Fibroblast of lung (primary cell): ENCODE results near the gene INSC. TPM values are rescaled to one million over a fixed set of nuclear protein-coding genes. Genes with fewer than 3 reads are reported as not detected.
A peak's percentile ranks its signal among the peaks of the same experiment; 100 is the strongest.

Experiments
- DNase-seq, 2 donors: peaks; one replicate each; pipeline versions ENCODE4 v3.0.0 to v3.0.0-alpha.2; 2010; ENCODE audit warnings: low read depth in 2 of 2
- H2AFZ ChIP-seq: 2 replicates; pipeline ENCODE4 v1.5.1; 2012; ENCODE audit warnings: low read length, control low read depth, inconsistent platforms
- H3K27ac ChIP-seq: 2 replicates; pipeline ENCODE4 v1.5.1; 2011; ENCODE audit warnings: low read length, control low read depth; ENCODE audit not compliant: insufficient read depth
- H3K27me3 ChIP-seq: 2 replicates; pipeline ENCODE4 v1.5.1; 2011; ENCODE audit warnings: mild to moderate bottlenecking, low read length; ENCODE audit not compliant: control insufficient read depth, insufficient read depth
- H3K36me3 ChIP-seq: 2 replicates; pipeline ENCODE4 v1.5.1; 2011; ENCODE audit warnings: low read length; ENCODE audit not compliant: control insufficient read depth, insufficient read depth
- H3K4me1 ChIP-seq: 2 replicates; pipeline ENCODE4 v1.5.1; 2011; ENCODE audit warnings: low read length; ENCODE audit not compliant: control insufficient read depth, insufficient read depth; ENCODE audit errors: extremely low read depth
- H3K4me2 ChIP-seq: 2 replicates; pipeline ENCODE4 v1.5.1; 2011; ENCODE audit warnings: low read length, control low read depth; ENCODE audit not compliant: insufficient read depth; ENCODE audit errors: extremely low read depth
- H3K4me3 ChIP-seq, 4 experiments: fragments of 200-600 bp in 1 of 4; sonication (generic) in 1 of 4; replicated peaks in 1 of 4; 2 replicates each; pipeline ENCODE4 v1.5.1; 2011 to 2016; ENCODE audit warnings: low read length in 4 of 4, low read depth in 3 of 4, mild to moderate bottlenecking in 3 of 4, control low read depth in 2 of 4, inconsistent platforms in 1 of 4, mixed read lengths in 1 of 4; ENCODE audit not compliant: insufficient read depth in 1 of 4; ENCODE audit errors: control extremely low read depth in 1 of 4
- H3K79me2 ChIP-seq: 2 replicates; pipeline ENCODE4 v1.5.1; 2012; ENCODE audit warnings: mild to moderate bottlenecking, low read length, inconsistent platforms; ENCODE audit not compliant: control insufficient read depth, insufficient read depth
- H3K9ac ChIP-seq: 2 replicates; pipeline ENCODE4 v1.5.1; 2011; ENCODE audit warnings: mild to moderate bottlenecking, low read length, control low read depth; ENCODE audit not compliant: insufficient read depth
- H3K9me3 ChIP-seq: 2 replicates; pipeline ENCODE4 v1.5.1; 2012; ENCODE audit warnings: low read depth, low read length; ENCODE audit not compliant: control insufficient read depth, insufficient read depth
- H4K20me1 ChIP-seq: 2 replicates; pipeline ENCODE4 v1.5.1; 2011; ENCODE audit warnings: low read length; ENCODE audit not compliant: control insufficient read depth, insufficient read depth; ENCODE audit errors: extremely low read depth
- EZH2 ChIP-seq: IDR thresholded peaks from 2 replicates; pipeline ENCODE4 v1.5.1; 2012; ENCODE audit warnings: low read length, control low read depth, mild to moderate bottlenecking; ENCODE audit errors: missing control alignments
- polyA plus RNA-seq, 2 donors: library from polyadenylated mRNA; depleted of rRNA in 1 of 2; stranded (reverse) in 1 of 2; unstranded in 1 of 2; fragments of >200 nt; gene quantifications; 2 replicates each; pipeline ENCODE4 v1.2.1, GENCODE V29; 2011 to 2012; ENCODE audit warnings: missing spikeins in 1 of 2
- total RNA-seq: library from RNA; depleted of rRNA; stranded (reverse); fragments of >200 nt; gene quantifications from 2 replicates; pipeline ENCODE4 v1.2.1, GENCODE V29; 2014
- TF ChIP-seq, protein P1 (sequence below), 2 donors: IDR thresholded peaks in 1 of 2; conservative IDR thresholded peaks in 1 of 2; 1 replicate in 1 of 2; 2 replicates in 1 of 2; pipeline ENCODE4 v1.5.1; 2011 to 2012; ENCODE audit warnings: low read length in 2 of 2, control low read depth in 1 of 2, inconsistent platforms in 1 of 2, low read depth in 1 of 2, mild to moderate bottlenecking in 1 of 2

The INSC gene
- total and polyA plus RNA-seq, 2 donors (not counting 1 experiment from before 2014, with no cell fraction given), result 0.90 to 8.3 TPM

DNA sequence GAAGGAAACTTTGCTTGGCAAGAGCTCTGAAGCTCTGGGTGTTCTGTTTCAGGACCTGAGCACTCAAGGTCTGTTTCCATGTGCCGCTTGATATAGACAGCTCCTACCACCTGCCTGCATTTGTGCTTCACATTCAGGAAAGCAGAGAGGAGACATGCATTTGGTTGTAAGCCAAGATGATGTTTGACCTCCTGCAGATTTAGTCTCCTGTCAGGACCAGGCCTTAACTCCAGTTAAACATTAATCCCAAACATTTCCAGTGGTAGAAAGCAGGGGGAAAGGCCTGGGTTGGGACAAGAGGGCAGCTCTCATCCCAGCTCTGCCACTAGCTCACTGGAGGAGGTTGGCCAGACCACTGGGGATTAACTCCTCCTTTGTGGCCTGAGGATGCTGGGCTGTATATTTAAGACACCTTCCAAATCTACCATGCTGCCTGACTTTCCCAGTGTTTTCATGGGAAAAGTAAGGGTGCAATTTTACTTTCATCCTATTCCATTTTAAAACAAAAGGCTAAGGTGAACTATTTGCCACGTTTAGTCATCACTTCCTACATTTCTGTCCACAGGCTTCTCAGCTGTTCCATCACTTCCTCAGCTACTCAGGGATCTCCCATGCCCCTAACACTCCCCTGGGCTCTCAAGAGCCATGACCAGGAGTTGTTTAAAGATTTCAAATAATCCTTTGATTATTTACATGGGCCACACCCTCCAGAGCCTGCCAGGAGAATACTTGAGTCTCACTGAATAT lies 80.9 kb downstream of the INSC start:
- Histone ChIP-seq H3K27me3 (no peaks in the 10 kb centered on the region), H3K36me3 (no peaks in the 10 kb centered on the region), H3K4me1 (peaks cover 2% of the 10 kb centered on the region), H3K4me3 (no peak overlapping the region), H3K9ac (no peak overlapping the region), H3K27ac (no peak overlapping the region), H3K79me2 (no peaks in the 10 kb centered on the region), H4K20me1 (no peaks in the 10 kb centered on the region), H2AFZ (no peak overlapping the region), H3K4me2 (no peak overlapping the region), H3K9me3 (no peaks in the 10 kb centered on the region)
- DNase-seq, result peak in 1 of 2 donors; percentile 22
- TF ChIP-seq, protein P1, sequence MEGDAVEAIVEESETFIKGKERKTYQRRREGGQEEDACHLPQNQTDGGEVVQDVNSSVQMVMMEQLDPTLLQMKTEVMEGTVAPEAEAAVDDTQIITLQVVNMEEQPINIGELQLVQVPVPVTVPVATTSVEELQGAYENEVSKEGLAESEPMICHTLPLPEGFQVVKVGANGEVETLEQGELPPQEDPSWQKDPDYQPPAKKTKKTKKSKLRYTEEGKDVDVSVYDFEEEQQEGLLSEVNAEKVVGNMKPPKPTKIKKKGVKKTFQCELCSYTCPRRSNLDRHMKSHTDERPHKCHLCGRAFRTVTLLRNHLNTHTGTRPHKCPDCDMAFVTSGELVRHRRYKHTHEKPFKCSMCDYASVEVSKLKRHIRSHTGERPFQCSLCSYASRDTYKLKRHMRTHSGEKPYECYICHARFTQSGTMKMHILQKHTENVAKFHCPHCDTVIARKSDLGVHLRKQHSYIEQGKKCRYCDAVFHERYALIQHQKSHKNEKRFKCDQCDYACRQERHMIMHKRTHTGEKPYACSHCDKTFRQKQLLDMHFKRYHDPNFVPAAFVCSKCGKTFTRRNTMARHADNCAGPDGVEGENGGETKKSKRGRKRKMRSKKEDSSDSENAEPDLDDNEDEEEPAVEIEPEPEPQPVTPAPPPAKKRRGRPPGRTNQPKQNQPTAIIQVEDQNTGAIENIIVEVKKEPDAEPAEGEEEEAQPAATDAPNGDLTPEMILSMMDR (conservative IDR thresholded peaks at IDR 0.05 in 1 of 2, IDR thresholded peaks at IDR 0.05 in 1 of 2; ENCODE audit: low read depth in 1 of 2, low read length in 2 of 2), result no peak
- no peak for TF ChIP-seq EZH2

- Histone ChIP-seq H3K4me1 (peaks cover 2% of the 10 kb centered on the region), H3K27ac (no peak overlapping the region), H3K36me3 (no peaks in the 10 kb centered on the region), H3K9me3 (no peaks in the 10 kb centered on the region), H3K79me2 (no peaks in the 10 kb centered on the region), H2AFZ (no peak overlapping the region), H4K20me1 (no peaks in the 10 kb centered on the region), H3K4me2 (no peak overlapping the region), H3K9ac (no peak overlapping the region), H3K27me3 (no peaks in the 10 kb centered on the region), H3K4me3 (no peak overlapping the region)
- no peak for TF ChIP-seq EZH2
- TF ChIP-seq, protein P1 (conservative IDR thresholded peaks at IDR 0.05 in 1 of 2, IDR thresholded peaks at IDR 0.05 in 1 of 2; ENCODE audit: low read depth in 1 of 2, low read length in 2 of 2), result no peak
- DNase-seq, result no peak
Observed at GRCh38 chr11:15196704-15197103, 82.0 kb downstream of the INSC start.

GRCh38 chr11:15197696-15198095 lies 83.0 kb downstream of the INSC start:
- Histone ChIP-seq H3K36me3 (no peaks in the 10 kb centered on the region), H3K4me2 (no peak overlapping the region), H4K20me1 (no peaks in the 10 kb centered on the region), H3K79me2 (no peaks in the 10 kb centered on the region), H3K27me3 (no peaks in the 10 kb centered on the region), H2AFZ (no peak overlapping the region), H3K4me3 (no peak overlapping the region), H3K4me1 (peaks cover 2% of the 10 kb centered on the region), H3K9ac (no peak overlapping the region), H3K9me3 (no peaks in the 10 kb centered on the region), H3K27ac (no peak overlapping the region)
- TF ChIP-seq EZH2, result no peak
- TF ChIP-seq, protein P1 (conservative IDR thresholded peaks at IDR 0.05 in 1 of 2, IDR thresholded peaks at IDR 0.05 in 1 of 2; ENCODE audit: low read depth in 1 of 2, low read length in 2 of 2), result no peak
- peak; percentile 50 to 54 for DNase-seq
